NCI-H345 treated with DMSO at 0.1 percent for 48 hours (cell line): ENCODE measurements around the gene TMEM86B.
A peak's percentile ranks its signal among the peaks of the same experiment; 100 is the strongest.

Experiments
- DNase-seq: peaks from one replicate; lab custom pipeline; 2025; ENCODE audit not compliant: unreplicated experiment; lab: John Stamatoyannopoulos, UW

TMEM86B gene

GRCh38 chr19:55179606-55180484 lies 48.7 kb downstream of the TMEM86B start, which contains the start of gene SYT5:
SYT5 (minus strand) TSS chr19:55180289; CDS start chr19:55179041, 1,248 bp downstream.
- no peak for DNase-seq

- peak; percentile 82 for DNase-seq
Observed at GRCh38 chr19:55178781-55179599, 49.6 kb downstream of the TMEM86B start.
